ENCODE data around the gene TMEM114.

TMEM114 gene

DNA sequence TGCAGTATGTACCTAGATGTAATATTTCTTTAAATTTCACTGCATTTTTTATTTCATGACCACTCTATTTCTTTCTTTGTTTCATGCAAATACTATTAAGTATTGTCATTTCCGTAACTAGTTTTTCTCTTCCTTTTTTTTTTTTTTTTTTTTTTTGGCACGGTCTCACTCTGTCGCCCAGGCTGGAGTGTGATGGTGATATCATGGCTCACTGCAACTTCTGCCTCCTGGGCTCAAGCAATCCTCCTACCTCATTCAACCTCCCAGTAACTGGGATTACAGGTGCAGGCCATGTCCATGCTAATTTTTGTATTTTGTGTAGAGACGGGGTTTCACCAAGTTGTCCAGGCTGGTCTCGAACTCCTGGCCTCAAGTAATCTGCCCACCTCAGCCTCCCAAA is 70.7 kb downstream of the TMEM114 start:
- TF ChIP-seq, protein P1, sequence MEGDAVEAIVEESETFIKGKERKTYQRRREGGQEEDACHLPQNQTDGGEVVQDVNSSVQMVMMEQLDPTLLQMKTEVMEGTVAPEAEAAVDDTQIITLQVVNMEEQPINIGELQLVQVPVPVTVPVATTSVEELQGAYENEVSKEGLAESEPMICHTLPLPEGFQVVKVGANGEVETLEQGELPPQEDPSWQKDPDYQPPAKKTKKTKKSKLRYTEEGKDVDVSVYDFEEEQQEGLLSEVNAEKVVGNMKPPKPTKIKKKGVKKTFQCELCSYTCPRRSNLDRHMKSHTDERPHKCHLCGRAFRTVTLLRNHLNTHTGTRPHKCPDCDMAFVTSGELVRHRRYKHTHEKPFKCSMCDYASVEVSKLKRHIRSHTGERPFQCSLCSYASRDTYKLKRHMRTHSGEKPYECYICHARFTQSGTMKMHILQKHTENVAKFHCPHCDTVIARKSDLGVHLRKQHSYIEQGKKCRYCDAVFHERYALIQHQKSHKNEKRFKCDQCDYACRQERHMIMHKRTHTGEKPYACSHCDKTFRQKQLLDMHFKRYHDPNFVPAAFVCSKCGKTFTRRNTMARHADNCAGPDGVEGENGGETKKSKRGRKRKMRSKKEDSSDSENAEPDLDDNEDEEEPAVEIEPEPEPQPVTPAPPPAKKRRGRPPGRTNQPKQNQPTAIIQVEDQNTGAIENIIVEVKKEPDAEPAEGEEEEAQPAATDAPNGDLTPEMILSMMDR (IDR thresholded peaks at IDR 0.05; ENCODE audit: control extremely low read depth, extremely low read depth, low read depth, missing control alignments) = no peak
- POLR2A ChIA-PET = no interaction called here
- CTCF ChIA-PET = no interaction called here
- no peak for DNase-seq (ENCODE audit: extremely low spot score)

Measured in GM10248 (cell line).